GM21576 (cell line): ENCODE results near the gene KIAA2012.

Experiments used
- ATAC-seq: cut with Tn5 transposase; IDR thresholded peaks from one replicate; pipeline ENCODE4 v1.9.1; 2021; ENCODE audit warnings: mild to moderate bottlenecking, moderate library complexity; ENCODE audit not compliant: unreplicated experiment

Gene KIAA2012

GRCh38 chr2:202079310-202079709, 6.3 kb downstream of the KIAA2012 start:
- no peak for ATAC-seq

GRCh38 chr2:202084265-202084664, 11.2 kb downstream of the KIAA2012 start:
- ATAC-seq, result no peak

GRCh38 chr2:202088777-202089176, 15.7 kb downstream of the KIAA2012 start:
- no peak for ATAC-seq

GRCh38 chr2:202090530-202090929, 17.5 kb downstream of the KIAA2012 start:
- ATAC-seq, result no peak

- ATAC-seq, result no peak
Measured at GRCh38 chr2:202091476-202091875, 18.4 kb downstream of the KIAA2012 start.

GRCh38 chr2:202094426-202094986, 21.5 kb downstream of the KIAA2012 start:
- ATAC-seq, result no peak

- no peak for ATAC-seq
Measured at GRCh38 chr2:202095235-202095634, 22.2 kb downstream of the KIAA2012 start.

- no peak for ATAC-seq
Measured at GRCh38 chr2:202096736-202097135, 23.7 kb downstream of the KIAA2012 start.

GRCh38 chr2:202098291-202098690, 25.2 kb downstream of the KIAA2012 start:
- ATAC-seq, result no peak

GRCh38 chr2:202099515-202099914, 26.5 kb downstream of the KIAA2012 start:
- no peak for ATAC-seq

DNA sequence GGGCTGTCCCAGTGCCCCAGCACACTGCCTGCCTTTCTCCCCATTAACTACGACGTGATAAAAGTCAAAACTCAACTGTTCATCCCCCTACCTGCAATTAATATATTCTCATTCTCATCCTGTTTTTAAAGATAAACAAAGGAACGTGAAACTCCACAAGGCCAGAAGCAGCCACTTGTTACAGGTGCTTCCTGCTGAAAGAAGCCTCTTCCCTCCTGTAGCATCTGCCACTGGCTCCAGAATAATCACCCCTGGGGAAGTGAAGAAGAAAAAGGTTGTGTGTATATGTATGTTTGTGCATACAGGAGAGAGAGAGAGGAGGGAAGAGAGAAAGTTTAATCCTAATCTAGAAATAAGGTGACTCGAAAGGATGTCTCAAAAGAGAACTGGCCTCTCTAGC, 27.1 kb downstream of the KIAA2012 start:
- ATAC-seq, result no peak

DNA sequence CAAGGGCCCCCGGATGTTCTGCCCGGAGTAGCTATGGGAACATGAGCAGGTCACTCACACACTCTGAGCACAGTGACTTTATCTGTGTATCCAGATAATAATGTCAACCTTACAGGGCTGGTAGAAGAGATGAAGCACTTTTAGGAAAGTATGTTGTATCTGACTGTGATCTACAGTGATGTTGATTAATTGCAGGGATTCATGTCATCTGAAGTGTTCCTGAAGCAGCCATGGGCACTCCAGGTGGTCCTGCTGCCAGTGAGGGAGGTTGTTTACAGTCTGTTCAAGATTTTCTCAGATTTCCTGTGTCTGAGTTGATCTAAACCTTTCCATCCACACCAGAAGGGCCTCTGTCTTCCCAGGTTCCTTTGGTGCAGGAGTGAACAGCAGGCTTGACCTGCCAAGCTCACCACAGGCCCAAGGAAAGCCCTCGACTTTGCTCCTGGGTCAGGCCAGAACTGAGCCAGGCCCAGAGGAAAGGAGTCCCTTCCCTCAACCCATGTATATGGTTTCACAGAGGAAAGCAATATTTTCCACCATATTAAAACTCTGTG, 28.0 kb downstream of the KIAA2012 start:
- no peak for ATAC-seq

- ATAC-seq, result no peak
Measured at GRCh38 chr2:202102425-202103000, 29.5 kb downstream of the KIAA2012 start.

DNA sequence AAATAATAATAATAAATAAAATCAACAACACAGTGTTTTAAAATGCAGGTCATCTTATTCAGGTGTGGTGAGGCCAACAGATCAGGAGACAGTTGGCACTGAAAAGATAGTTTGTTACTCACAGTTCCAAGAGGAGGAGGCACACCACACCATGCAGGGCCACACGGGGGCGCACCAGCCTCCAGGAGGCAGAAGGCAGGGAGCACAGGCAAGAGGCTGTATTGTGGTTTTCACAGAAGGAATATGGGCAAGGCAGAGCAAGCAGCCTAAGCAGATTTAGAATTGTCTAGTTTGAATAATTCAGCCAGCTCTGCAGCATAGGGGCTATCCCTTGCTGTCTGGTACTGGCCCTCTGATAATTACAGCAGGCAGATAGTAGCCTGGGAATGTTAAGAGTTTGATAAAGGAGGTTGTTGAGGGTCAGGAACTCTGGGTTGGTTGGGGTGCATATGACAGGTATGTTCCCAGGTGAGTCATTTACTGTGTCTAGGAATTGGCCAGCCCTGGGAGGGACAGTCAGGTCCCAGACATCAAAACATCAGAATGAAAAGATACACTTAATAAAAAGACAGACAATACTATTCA, 31.3 kb downstream of the KIAA2012 start:
- no peak for ATAC-seq

DNA sequence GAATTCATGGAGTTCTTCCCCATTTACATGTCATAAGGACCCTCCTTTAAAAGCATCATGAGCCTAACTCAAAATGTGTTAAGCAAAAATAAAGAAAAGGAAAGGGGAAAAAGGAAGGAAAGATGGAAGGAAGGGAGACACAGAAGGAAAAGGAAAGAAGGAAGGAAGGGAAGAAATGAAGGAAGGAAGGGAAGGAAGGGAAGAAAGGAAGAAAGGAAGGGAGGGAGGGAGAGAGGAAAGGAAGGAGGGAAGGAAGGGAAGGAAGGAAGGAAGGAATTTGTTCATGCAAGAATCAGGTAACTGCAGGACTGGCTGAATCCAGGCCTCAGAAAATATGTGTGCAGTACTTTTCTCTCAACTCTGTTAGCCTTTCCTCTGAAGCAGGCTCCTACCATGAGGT, 32.0 kb downstream of the KIAA2012 start:
- no peak for ATAC-seq

GRCh38 chr2:202108345-202108744, 35.3 kb downstream of the KIAA2012 start:
- no peak for ATAC-seq

- no peak for ATAC-seq
Measured at GRCh38 chr2:202109139-202109736, 36.2 kb downstream of the KIAA2012 start.

DNA sequence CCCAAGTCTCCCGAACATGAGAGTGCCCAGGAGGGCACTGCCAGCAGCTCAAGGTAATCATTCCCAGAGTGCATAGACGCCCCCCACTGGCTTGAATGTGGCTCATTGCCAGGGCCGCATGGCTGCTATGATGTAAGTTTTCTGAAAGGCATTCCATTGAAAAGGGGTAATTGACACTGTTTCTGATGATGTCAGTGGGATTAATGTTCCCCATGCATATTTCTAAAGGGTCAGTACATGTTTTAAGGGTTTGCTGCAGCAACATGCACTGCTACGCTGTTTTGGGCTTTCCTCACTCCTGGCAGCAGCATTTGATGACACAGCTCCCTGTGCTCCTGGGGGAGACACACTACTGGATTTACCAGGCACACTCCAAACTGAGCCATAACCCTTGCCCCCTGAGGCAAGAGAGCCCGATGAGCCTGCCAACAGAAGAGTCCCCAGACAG, 36.7 kb downstream of the KIAA2012 start:
- ATAC-seq, result no peak

GRCh38 chr2:202110491-202110890, 37.4 kb downstream of the KIAA2012 start:
- no peak for ATAC-seq

DNA sequence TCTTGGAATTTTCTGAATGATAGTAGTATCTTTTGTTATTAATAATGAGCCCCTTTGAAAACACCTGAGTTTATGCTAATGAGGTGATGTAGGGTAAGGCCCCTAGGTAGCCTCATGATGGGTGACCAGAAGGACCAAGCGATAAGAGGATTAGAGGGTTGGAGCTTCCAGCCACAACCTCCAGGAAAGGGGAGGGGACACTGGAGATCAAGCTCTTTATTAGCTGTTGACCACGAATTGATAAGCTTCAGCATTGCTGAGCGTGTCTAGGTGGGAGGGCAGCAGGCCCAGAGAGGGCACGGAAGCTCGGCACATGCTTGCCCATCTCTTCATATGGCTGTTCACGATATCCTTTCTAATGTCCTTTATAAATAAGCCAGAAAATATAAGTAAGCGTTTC, 39.0 kb downstream of the KIAA2012 start:
- no peak for ATAC-seq

DNA sequence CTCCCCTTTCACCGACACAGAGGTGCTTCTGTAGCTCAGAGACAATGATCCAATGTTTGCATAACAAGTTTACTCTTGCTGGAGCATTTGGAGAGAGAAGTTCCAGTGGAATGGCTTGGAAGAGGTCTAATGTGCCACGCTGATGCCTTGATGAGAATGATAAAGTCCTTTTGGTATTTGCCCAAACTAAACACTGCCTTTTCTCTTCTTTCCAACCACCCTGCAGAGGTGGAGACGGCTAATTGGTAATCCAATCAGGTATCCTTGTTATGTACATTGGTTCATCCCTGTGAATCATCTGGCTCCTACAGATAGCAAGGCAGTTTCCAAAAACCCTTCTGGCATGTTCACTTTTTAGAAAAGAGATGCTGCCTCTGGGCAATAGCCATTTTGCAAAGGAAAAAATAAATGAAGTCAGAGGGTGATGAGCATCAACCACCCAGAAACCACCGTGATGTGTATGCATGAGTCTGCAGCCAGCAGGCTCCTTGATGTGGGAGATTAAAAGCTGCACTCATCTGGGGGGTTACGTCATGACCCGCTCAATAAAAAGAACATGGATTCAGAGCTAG, 40.6 kb downstream of the KIAA2012 start:
- ATAC-seq, result no peak

GRCh38 chr2:202114291-202114690, 41.2 kb downstream of the KIAA2012 start:
- ATAC-seq, result no peak
